GM21526 (cell line): ENCODE data around the gene CAMK2D.

Source experiments
- ATAC-seq: cut with Tn5 transposase; IDR thresholded peaks from one replicate; pipeline ENCODE4 v1.9.1; 2021; ENCODE audit warnings: moderate library complexity; ENCODE audit not compliant: unreplicated experiment, low FRiP score

CAMK2D gene

DNA sequence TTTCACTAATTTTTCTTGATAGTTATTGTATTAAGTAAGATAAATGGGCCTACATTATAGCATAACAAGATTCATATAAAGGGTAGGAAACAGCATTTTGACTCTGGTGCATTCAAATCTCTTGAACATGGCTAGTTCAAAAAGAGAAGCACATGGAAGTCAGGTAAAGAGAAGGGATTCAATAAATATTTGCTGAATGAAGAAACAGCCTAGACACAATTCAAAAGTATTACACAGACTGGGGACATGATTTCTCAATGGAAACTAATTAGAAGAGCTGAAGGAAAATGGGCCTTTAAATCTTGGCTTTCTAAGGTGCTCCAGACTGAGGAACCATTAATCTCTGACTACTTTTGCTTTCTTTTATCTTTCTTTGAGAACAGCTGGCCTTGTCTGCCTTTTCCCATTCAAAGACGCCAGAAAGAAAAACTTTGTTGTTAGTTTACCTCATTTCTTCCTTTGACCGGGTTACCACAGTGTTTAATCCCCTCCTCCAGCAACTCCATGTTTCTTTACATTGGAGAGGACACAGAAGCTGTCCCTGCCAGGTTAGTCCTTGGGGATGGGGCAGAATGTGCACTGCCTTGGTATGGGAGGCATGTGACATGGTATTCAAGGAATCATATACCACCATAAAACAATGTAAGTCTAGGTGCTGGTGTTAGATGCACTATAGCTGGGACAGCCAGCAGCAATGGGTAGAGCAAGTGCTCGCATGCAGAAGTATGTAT lies 264.2 kb downstream of the CAMK2D start:
- ATAC-seq: no peak

GRCh38 chr4:113496698-113497097 lies 264.8 kb downstream of the CAMK2D start:
- ATAC-seq: no peak

- no peak for ATAC-seq
Measured at GRCh38 chr4:113495790-113496189, 265.7 kb downstream of the CAMK2D start.

DNA sequence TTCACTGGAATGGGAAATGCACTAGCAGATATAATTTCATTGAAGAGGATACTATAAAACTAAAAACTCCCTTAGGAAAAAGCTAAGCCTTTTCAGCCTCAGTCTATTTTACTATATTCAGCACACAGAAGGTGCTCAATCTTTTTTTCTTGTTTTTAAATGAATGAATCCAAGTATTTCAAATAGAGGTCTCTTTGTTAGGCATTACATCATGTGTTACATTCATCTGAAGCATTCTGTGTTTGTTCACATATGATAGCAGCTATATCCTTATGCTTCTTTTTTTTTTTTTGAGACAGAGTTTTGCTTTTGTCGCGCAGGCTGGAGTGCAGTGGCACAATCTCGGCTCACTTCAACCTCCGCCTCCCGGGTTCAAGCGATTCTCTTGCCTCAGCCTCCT lies 278.4 kb downstream of the CAMK2D start:
- ATAC-seq: no peak

DNA sequence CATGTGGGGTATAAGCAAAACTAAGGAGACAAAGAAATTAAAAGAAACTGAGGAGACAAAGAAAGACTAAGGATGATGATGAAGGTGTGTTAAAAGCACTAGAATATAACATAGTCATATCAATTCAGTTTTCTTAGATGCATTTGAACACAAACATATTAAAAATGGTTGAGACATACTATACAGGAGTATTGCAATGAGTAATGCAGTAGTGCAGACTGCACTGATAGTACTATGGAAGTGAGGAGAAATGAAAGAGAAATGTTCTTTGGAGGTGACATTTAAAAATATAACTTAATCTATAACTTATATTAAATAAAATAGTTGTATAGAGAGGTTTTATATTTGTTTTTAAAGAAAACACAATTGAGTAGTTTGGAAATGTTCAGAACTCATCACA lies 279.2 kb downstream of the CAMK2D start:
- no peak for ATAC-seq

DNA sequence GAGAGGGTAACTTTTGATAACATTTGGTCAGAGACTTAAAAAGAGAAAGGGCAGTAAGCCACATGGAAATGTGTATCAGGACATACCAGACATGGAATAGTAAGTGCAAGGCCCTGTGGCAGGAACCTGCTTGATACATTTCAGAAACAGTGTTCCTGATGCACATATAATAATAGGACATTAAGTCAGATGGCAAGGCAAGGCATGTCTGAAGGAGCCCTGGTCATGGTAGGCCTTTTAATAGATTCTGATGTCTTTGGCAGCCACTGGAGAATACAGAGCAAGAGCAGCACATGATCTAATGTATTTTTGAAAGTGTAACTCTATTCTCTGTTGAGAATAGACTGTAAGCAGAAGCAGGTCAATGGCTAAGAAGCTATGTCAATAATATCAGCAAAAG lies 279.7 kb downstream of the CAMK2D start:
- ATAC-seq: no peak

DNA sequence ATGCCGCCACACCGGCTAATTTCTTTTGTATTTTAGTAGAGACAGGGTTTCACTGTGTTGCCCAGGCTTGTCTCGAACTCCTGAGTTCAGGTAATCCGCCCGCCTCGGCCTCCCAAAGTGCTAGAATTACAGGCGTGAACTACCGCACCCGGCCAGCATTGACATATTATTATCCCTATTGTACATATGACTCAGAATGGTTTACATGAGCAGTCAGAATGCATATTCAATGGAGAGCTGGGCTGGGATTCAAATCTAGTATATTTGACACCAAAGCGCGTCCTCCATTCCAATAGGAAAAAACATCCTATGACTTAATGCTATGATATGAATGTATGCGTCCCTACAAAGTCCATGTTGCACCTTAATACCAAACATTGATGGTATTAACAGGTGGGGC lies 281.4 kb downstream of the CAMK2D start:
- no peak for ATAC-seq

DNA sequence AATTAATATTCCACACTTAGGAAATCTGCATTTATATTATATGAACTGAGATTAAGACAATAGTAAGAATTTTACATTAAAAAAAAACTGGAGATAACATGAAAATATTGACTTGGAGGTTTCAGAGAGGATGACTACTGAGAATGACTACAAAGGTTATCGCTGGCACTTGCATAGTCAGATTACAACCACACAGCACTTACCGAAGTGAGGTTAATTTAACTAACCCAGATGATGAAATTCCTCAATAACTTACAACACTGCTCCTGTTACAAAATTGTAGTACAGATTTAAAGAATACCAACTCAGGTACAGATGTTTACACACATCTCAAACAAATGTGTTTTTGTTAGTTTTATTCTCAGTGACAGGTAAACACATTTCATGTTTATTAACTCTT lies 283.5 kb downstream of the CAMK2D start:
- no peak for ATAC-seq

- no peak for ATAC-seq
Measured at GRCh38 chr4:113476800-113477199, 284.7 kb downstream of the CAMK2D start.

DNA sequence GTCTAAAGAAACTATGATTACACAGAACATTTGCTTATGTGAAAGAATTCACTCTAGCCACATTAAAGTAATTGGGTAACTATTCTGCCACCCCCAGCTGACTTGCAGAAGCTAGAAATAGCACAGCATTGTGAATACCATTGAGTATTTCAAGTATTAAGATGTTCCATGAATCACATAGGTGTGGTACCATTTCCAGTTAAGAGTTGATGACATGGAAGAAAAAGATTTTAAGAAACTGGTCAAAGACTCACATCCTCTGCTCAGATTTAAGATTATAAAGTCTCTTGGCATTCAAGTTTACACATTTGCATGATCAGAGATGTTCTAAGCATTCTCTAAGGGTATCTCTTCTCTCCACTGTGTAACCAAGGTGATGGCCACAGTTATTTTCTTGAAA lies 287.5 kb downstream of the CAMK2D start:
- no peak for ATAC-seq

GRCh38 chr4:113472864-113473263 lies 288.7 kb downstream of the CAMK2D start:
- no peak for ATAC-seq

DNA sequence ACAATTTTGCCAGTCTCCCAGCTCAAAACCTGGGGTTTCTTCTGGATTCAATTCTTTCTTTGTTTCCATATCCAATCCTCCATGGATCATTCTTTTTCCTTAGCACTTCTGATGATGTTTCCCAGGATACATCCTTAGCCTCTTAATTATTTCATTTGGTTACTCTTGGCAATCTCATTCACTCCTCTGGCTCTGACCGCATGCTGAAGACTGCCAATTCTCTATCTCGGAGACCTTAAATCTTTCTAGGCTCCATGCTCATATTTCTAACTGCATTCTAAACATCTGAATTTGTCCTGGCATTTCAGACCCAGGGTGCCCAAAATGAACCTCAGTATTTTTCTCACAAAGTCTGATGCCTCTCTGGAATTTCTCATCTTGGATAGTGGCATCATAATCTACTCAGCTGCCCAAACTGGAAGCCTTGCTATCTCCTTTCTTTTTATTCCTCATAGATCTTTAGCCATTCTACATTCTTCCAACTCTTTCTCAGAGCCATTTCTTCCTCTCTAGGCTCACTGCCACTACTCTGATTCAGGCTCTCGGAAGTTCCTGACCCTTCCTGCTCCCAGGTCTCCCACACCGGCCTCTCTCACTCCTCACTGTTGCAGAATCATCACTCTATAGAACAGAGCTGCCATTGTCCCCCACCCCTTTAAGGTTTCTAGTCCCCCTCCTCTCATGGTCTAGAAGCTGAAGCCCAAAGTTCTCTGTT lies 290.2 kb downstream of the CAMK2D start:
- ATAC-seq: no peak

GRCh38 chr4:113469926-113470325 lies 291.6 kb downstream of the CAMK2D start:
- no peak for ATAC-seq

GRCh38 chr4:113469023-113469390 lies 292.5 kb downstream of the CAMK2D start:
- no peak for ATAC-seq

GRCh38 chr4:113468165-113469022 lies 293.1 kb downstream of the CAMK2D start:
- no peak for ATAC-seq

GRCh38 chr4:113467581-113467980 lies 294.0 kb downstream of the CAMK2D start:
- no peak for ATAC-seq

GRCh38 chr4:113462286-113462685 lies 299.3 kb downstream of the CAMK2D start:
- no peak for ATAC-seq

GRCh38 chr4:113461281-113461680 lies 300.3 kb downstream of the CAMK2D start:
- no peak for ATAC-seq

GRCh38 chr4:113457886-113458285 lies 303.7 kb downstream of the CAMK2D start:
- no peak for ATAC-seq

DNA sequence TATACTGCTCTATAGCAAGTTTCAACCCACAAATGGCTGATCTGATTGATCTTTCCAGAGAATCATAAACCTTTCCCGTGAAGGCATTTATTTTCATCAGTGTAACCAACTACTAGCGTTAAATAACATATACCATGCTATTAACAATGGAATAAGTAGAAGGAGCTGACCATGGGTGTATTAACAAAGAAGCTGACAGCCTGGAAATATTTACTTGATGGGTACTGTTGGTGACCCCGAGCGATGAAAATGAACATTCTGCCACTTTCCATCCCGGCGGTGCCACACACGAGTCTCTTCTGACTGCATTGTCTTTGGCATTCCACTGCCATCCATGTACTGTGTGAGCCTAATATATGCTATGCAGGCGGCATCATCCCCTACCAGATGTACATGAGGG lies 304.4 kb downstream of the CAMK2D start:
- ATAC-seq: no peak

DNA sequence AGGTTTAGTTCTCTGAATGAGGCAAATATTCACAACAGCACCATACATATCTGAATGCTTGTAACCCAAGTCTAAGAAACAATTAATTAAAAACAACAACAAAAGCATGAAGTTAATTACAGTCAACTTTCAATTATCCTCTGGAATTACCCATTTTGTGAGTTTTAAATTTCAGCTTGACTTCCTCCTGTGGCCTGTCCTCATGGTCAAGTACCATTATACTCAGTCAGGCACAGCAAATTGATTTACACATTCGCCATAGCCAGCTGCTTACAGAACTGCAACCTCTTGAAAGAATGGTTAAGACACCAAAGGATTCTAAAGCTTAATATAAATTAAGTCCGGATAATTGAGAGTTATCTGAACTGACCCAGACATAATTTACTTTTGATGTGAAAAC lies 306.5 kb downstream of the CAMK2D start:
- no peak for ATAC-seq
